ENCODE results near the gene LRRN3.

The LRRN3 gene

DNA sequence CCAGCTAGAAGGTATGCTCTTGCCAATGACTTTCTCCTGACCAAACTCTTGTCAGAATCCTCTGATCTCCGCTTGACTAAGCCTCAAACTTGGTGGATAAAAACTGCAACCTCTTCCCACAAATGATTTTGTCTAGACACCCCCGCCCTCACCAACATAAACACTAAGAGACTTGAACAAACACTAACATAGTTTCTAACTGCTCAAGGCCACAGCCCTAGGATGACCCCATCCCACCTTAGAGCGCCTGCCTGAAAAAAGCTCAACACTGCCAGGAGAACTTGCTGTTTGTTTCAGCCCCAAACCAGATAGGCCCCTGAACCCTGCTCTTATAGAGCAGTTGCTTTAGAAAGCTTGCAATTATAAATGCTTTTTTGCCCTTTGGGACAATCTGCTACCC, 71.8 kb downstream of the LRRN3 start:
- no peak for TF ChIP-seq CTCF (IDR thresholded peaks at IDR 0.05; ENCODE audit: low read depth, low read length)
- DNase-seq (ENCODE audit: extremely low read depth, low read depth): no peak

DNA sequence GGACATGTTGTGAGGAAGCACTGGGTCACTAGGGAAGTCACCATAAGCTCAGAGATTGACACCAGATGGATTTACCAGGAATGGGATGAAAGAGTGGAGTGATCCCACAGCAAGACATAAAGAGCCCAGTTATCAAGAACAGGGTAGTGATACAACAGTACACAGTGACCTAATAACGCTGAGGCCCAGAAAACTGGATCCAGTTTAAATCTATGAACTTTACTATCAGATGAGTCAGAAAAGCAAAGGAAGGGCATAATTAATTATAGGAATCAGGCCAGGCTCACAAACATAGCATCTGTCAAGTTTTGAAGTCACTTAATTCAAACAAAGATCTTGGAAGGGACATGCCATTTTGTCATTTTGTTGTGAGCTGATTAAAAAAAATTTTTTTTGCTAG, 73.5 kb downstream of the LRRN3 start:
- DNase-seq (ENCODE audit: extremely low read depth, low read depth): no peak
- TF ChIP-seq CTCF (IDR thresholded peaks at IDR 0.05; ENCODE audit: low read depth, low read length): no peak

- TF ChIP-seq CTCF (IDR thresholded peaks at IDR 0.05; ENCODE audit: low read depth, low read length): no peak
- no peak for DNase-seq (ENCODE audit: extremely low read depth, low read depth)
These were observed 77.3 kb downstream of the LRRN3 start for GRCh38 chr7:111168182-111168581.

GRCh38 chr7:111172564-111173257, 81.8 kb downstream of the LRRN3 start:
- DNase-seq (ENCODE audit: extremely low read depth, low read depth): no peak
- TF ChIP-seq CTCF (IDR thresholded peaks at IDR 0.05; ENCODE audit: low read depth, low read length): no peak

GRCh38 chr7:111173528-111173927, 82.6 kb downstream of the LRRN3 start:
- no peak for TF ChIP-seq CTCF (IDR thresholded peaks at IDR 0.05; ENCODE audit: low read depth, low read length)
- DNase-seq (ENCODE audit: extremely low read depth, low read depth): no peak

GRCh38 chr7:111173990-111174389, 83.1 kb downstream of the LRRN3 start:
- no peak for DNase-seq (ENCODE audit: extremely low read depth, low read depth)
- no peak for TF ChIP-seq CTCF (IDR thresholded peaks at IDR 0.05; ENCODE audit: low read depth, low read length)

DNA sequence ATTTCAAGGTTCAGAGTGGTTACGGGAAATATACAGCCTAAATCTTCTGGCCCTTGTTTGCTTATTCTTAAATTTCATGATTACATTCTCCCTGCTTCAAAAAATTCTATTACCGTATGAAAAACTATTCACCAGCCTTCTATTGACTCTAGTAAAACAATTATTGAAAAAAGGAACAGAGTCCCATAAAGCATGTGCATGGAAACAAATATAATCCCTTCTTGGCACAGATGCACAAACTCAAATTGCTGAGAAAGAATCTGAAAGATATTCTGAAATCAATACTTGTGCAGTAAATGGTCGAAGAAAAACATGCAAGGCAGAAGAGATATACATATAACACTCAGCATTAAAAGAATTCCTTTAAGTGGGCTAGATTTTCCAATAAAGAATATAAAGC, 83.6 kb downstream of the LRRN3 start:
- TF ChIP-seq CTCF (IDR thresholded peaks at IDR 0.05; ENCODE audit: low read depth, low read length): no peak
- DNase-seq (ENCODE audit: extremely low read depth, low read depth): no peak

All from AG09319 (cell line).